OCI-LY3 (cell line): ENCODE data around the gene ETV6.

Experiments
- CTCF ChIP-seq: fragments of 200-600, 300-600 bp; sonication (generic); IDR thresholded peaks from 2 replicates; pipeline ENCODE4 v1.5.1; 2014; ENCODE audit warnings: antibody characterized with exemption, low read length, low read depth
- EZH2phosphoT487 ChIP-seq: fragments of 200-600 bp; shearing (Covaris generic); IDR thresholded peaks from 2 replicates; pipeline ENCODE4 v1.6.1; 2018; ENCODE audit warnings: antibody characterized with exemption, mixed run types, low read depth

DNA sequence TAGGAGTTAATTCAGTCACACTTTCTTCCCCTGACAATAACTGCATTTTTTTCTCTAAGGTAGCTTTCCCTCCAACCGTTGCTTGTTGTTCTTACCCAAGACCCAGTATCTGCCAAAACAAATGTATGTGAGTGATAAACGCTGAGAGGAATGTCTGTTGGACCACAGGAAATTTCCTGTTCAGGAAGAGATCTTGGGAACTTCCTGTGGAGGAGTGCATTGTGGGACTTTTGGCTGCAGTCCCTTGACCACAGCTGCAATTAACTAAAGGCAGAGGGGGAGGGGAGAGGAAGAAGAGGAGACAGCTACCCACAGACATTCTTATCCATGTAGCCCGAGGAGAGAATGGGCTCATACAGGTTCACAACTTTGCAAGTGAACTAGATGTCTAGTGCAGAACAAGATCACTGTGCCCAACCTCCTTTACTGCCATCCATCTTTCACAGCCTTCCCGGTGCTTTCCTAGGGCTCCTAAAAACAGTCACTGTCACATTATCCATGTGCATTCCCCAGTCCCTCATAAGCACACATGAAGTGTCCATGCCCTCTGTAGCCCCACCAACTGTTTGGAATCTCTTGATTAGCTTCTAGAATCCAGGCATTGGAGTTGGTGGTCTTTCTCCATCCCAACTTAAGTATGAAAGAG lies 149.5 kb downstream of the ETV6 start:
- TF ChIP-seq CTCF (no peak), EZH2phosphoT487 (no peak)
